ENCODE measurements around the gene CNTNAP2.

CNTNAP2 gene

GRCh38 chr7:148242294-148242821, 2125.8 kb downstream of the CNTNAP2 start:
- DNase-seq, result no peak

- no peak for DNase-seq
These were observed 2128.8 kb downstream of the CNTNAP2 start for GRCh38 chr7:148245381-148245780.

- no peak for DNase-seq
These were observed 2137.0 kb downstream of the CNTNAP2 start for GRCh38 chr7:148253629-148254028.

GRCh38 chr7:148255333-148255732, 2138.7 kb downstream of the CNTNAP2 start:
- no peak for DNase-seq

- no peak for DNase-seq
These were observed 2139.8 kb downstream of the CNTNAP2 start for GRCh38 chr7:148256433-148256832.

- DNase-seq, result no peak
These were observed 2144.0 kb downstream of the CNTNAP2 start for GRCh38 chr7:148260599-148260998.

GRCh38 chr7:148261523-148261922, 2144.9 kb downstream of the CNTNAP2 start:
- DNase-seq, result no peak

GRCh38 chr7:148261996-148262688, 2145.5 kb downstream of the CNTNAP2 start:
- no peak for DNase-seq

- DNase-seq, result peak; percentile 10 to 58 (median 40)
These were observed 2146.2 kb downstream of the CNTNAP2 start for GRCh38 chr7:148262721-148263229.

- DNase-seq, result no peak
These were observed 2148.4 kb downstream of the CNTNAP2 start for GRCh38 chr7:148264933-148265557.

GRCh38 chr7:148265896-148266295, 2149.3 kb downstream of the CNTNAP2 start:
- DNase-seq, result no peak

GRCh38 chr7:148266795-148267194, 2150.2 kb downstream of the CNTNAP2 start:
- DNase-seq, result no peak

GRCh38 chr7:148270576-148270975, 2154.0 kb downstream of the CNTNAP2 start:
- DNase-seq, result no peak

GRCh38 chr7:148274118-148274517, 2157.5 kb downstream of the CNTNAP2 start:
- no peak for DNase-seq

GRCh38 chr7:148275359-148275890, 2158.8 kb downstream of the CNTNAP2 start:
- DNase-seq, result no peak

GRCh38 chr7:148276314-148277041, 2159.9 kb downstream of the CNTNAP2 start:
- DNase-seq, result no peak

- no peak for DNase-seq
These were observed 2160.6 kb downstream of the CNTNAP2 start for GRCh38 chr7:148277042-148277660.

- no peak for DNase-seq
These were observed 2169.5 kb downstream of the CNTNAP2 start for GRCh38 chr7:148286150-148286549.

- no peak for DNase-seq
These were observed 2170.9 kb downstream of the CNTNAP2 start for GRCh38 chr7:148287538-148287937.

GRCh38 chr7:148288592-148289151, 2172.1 kb downstream of the CNTNAP2 start:
- no peak for DNase-seq

- no peak for DNase-seq
These were observed 2173.0 kb downstream of the CNTNAP2 start for GRCh38 chr7:148289630-148290029.

GRCh38 chr7:148290538-148290937, 2173.9 kb downstream of the CNTNAP2 start:
- DNase-seq, result no peak

All from activated CD4-positive, CD25-positive, alpha-beta regulatory T cell (primary cell).